SK-N-SH treated with all-trans-retinoic acid at 6 μM for 48 hours (cell line): ENCODE data around the gene PDE9A.

Experiments used
- ATAC-seq: fragments of 200-7000 bp; cut with Tn5 transposase; 3 replicates; pipeline ENCODE4 v1.9.1; 2020; ENCODE audit warnings: mild to moderate bottlenecking, moderate library complexity
- ARNTL ChIP-seq: fragments of 450-650 bp; formaldehyde crosslinking; IDR thresholded peaks from 2 replicates; pipeline ENCODE4 v1.5.0; 2020; ENCODE audit warnings: low read depth, mild to moderate bottlenecking, moderate library complexity, borderline replicate concordance
- BACH2 ChIP-seq: fragments of 250-450 bp; sonication (Bioruptor Pico); IDR thresholded peaks from 2 replicates; pipeline ENCODE4 v1.9.0; 2021; ENCODE audit warnings: mild to moderate bottlenecking, borderline replicate concordance
- CREB5 ChIP-seq: fragments of 250-450 bp; sonication (Bioruptor Pico); IDR thresholded peaks from 2 replicates; pipeline ENCODE4 v1.5.1; 2020; ENCODE audit warnings: low read depth, mild to moderate bottlenecking, moderate library complexity
- CSRNP3 ChIP-seq: fragments of 250-450 bp; sonication (Bioruptor Pico); IDR thresholded peaks from 2 replicates; pipeline ENCODE4 v1.5.1; 2021; ENCODE audit warnings: mild to moderate bottlenecking, moderate library complexity
- ESRRG ChIP-seq: fragments of 250-450 bp; sonication (Bioruptor Pico); IDR thresholded peaks from 2 replicates; pipeline ENCODE4 v1.6.1; 2021; ENCODE audit warnings: mild to moderate bottlenecking
- ISL1 ChIP-seq: fragments of 250-450 bp; sonication (Bioruptor Pico); IDR thresholded peaks from 2 replicates; pipeline ENCODE4 v2.1.2; 2022; ENCODE audit warnings: mild to moderate bottlenecking, moderate library complexity
- OSR1 ChIP-seq: fragments of 250-450 bp; sonication (Bioruptor Pico); IDR thresholded peaks from 2 replicates; pipeline ENCODE4 v1.8.0; 2022; ENCODE audit warnings: moderate library complexity, mild to moderate bottlenecking, inconsistent platforms
- POU6F1 ChIP-seq: fragments of 250-450 bp; sonication (Bioruptor Pico); IDR thresholded peaks from 2 replicates; pipeline ENCODE4 v1.8.0; 2021; ENCODE audit warnings: low read depth, mild to moderate bottlenecking, moderate library complexity, borderline replicate concordance
- RARB ChIP-seq: fragments of 250-450 bp; sonication (Bioruptor Pico); IDR thresholded peaks from 2 replicates; pipeline ENCODE4 v1.8.0; 2021; ENCODE audit warnings: mild to moderate bottlenecking, moderate library complexity
- SNAI2 ChIP-seq: fragments of 250-450 bp; sonication (Bioruptor Pico); IDR thresholded peaks from 2 replicates; pipeline ENCODE4 v1.5.0; 2020; ENCODE audit warnings: mild to moderate bottlenecking, moderate library complexity
- TCF4 ChIP-seq: fragments of 250-450 bp; sonication (Bioruptor Pico); IDR thresholded peaks from 2 replicates; pipeline ENCODE4 v1.8.0; 2021; ENCODE audit warnings: mild to moderate bottlenecking, moderate library complexity, borderline replicate concordance
- TOX ChIP-seq: fragments of 250-450 bp; sonication (Bioruptor Pico); IDR thresholded peaks from 2 replicates; pipeline ENCODE4 v1.8.0; 2021; ENCODE audit warnings: mild to moderate bottlenecking, moderate library complexity, borderline replicate concordance
- TSHZ2 ChIP-seq: fragments of 250-450 bp; sonication (Bioruptor Pico); IDR thresholded peaks from 2 replicates; pipeline ENCODE4 v1.5.0; 2020; ENCODE audit warnings: mild to moderate bottlenecking, moderate library complexity
- ZC3H10 ChIP-seq: fragments of 250-450 bp; sonication (Bioruptor Pico); IDR thresholded peaks from 2 replicates; pipeline ENCODE4 v1.5.1; 2021; ENCODE audit warnings: mild to moderate bottlenecking, moderate library complexity
- ZFP3 ChIP-seq: fragments of 250-450 bp; sonication (Bioruptor Pico); IDR thresholded peaks from 2 replicates; pipeline ENCODE4 v1.5.0; 2020; ENCODE audit warnings: mild to moderate bottlenecking, moderate library complexity
- ZFP30 ChIP-seq: fragments of 450-650 bp; formaldehyde crosslinking; IDR thresholded peaks from 2 replicates; pipeline ENCODE4 v1.5.0; 2022; ENCODE audit warnings: mild to moderate bottlenecking, moderate library complexity
- ZNF565 ChIP-seq: fragments of 450-650 bp; formaldehyde crosslinking; conservative IDR thresholded peaks from 2 replicates; pipeline ENCODE4 v1.5.0; 2020; ENCODE audit warnings: low read depth, mild to moderate bottlenecking, moderate library complexity
- ZNF8 ChIP-seq: fragments of 450-650 bp; formaldehyde crosslinking; IDR thresholded peaks from 2 replicates; pipeline ENCODE4 v1.5.0; 2020; ENCODE audit warnings: mild to moderate bottlenecking, moderate library complexity

Gene PDE9A

GRCh38 chr21:42673633-42674328, 20.4 kb downstream of the PDE9A start:
- no peak for ATAC-seq
- no peak for TF ChIP-seq CSRNP3
- TF ChIP-seq ZC3H10 (CRISPR knock-in tag) = no peak
- TF ChIP-seq ZNF565 (CRISPR knock-in tag) = no peak
- TF ChIP-seq ZFP30 (CRISPR knock-in tag) = no peak
- TF ChIP-seq RARB (CRISPR knock-in tag) = no peak
- TF ChIP-seq, all 23 proteins: peak for 0

- no peak; the same call in 2 of the 3 replicates for ATAC-seq
- no peak for TF ChIP-seq ZC3H10 (CRISPR knock-in tag)
- TF ChIP-seq ZFP30 (CRISPR knock-in tag) = no peak
- TF ChIP-seq TCF4 = 0 out of 2 replicates have a peak, but pooled peaks have one; percentile 9
- no peak for TF ChIP-seq ZNF8 (CRISPR knock-in tag)
- no peak for TF ChIP-seq ARNTL
- TF ChIP-seq SNAI2 (CRISPR knock-in tag) = no peak
These were observed 21.0 kb downstream of the PDE9A start for GRCh38 chr21:42674351-42674940.

GRCh38 chr21:42675403-42675802, 22.0 kb downstream of the PDE9A start:
- ATAC-seq = no peak

More at GRCh38 chr21:42675403-42675802, 22.0 kb downstream of the PDE9A start:
- no peak for TF ChIP-seq TOX (CRISPR knock-in tag)
- no peak for TF ChIP-seq ZNF565 (CRISPR knock-in tag)
- no peak for TF ChIP-seq ARNTL
- TF ChIP-seq ZC3H10 (CRISPR knock-in tag) = no peak
- TF ChIP-seq POU6F1 (CRISPR knock-in tag) = no peak
- no peak for TF ChIP-seq CREB5 (CRISPR knock-in tag)
- TF ChIP-seq BACH2 (CRISPR knock-in tag) = no peak
- no peak for TF ChIP-seq ESRRG (CRISPR knock-in tag)
- TF ChIP-seq ZFP3 (CRISPR knock-in tag) = no peak
- TF ChIP-seq TCF4 = no peak
- no peak for TF ChIP-seq ISL1 (CRISPR knock-in tag)
- TF ChIP-seq RARB (CRISPR knock-in tag) = no peak
- TF ChIP-seq OSR1 (CRISPR knock-in tag) = no peak
- TF ChIP-seq ZFP30 (CRISPR knock-in tag) = no peak
- no peak for TF ChIP-seq CSRNP3
- TF ChIP-seq TSHZ2 (CRISPR knock-in tag) = no peak
- TF ChIP-seq, all 23 proteins: peak for 0
